PC-9 (cell line): ENCODE results near the gene GZMB. TPM values are rescaled to one million over a fixed set of nuclear protein-coding genes. Genes with fewer than 3 reads are reported as not detected.

ENCODE experiments used
- BruUV-seq: library from RNA; stranded (reverse); fragments of 400-500 nt; replicated peaks from 2 replicates; lab custom pipeline; 2021; lab: Mats Ljungman, UMichigan
- CTCF ChIA-PET: fragments of 300-600 bp; sonication (Branson Sonifier 250); formaldehyde crosslinking; loops from one replicate; lab custom pipeline; 2022; ENCODE audit warnings: antibody characterized with exemption; lab: Charles Lee
- POLR2A ChIA-PET: fragments of 300-600 bp; sonication (Branson Sonifier 250); formaldehyde crosslinking; loops from one replicate; lab custom pipeline; 2022; ENCODE audit warnings: antibody characterized with exemption; ENCODE audit not compliant: unreplicated experiment; lab: Charles Lee
- DNase-seq, 2 experiments: peaks; one replicate each; pipeline versions ENCODE4 v3.0.0 to v3.0.0-alpha.2; 2015 to 2022; ENCODE audit warnings: mixed read lengths in 1 of 2
- H2AFZ ChIP-seq: fragments of 200-600 bp; sonication (generic); 2 replicates; pipeline ENCODE4 v1.8.1; 2017; ENCODE audit warnings: antibody characterized with exemption
- H3F3A ChIP-seq: fragments of 200-600 bp; sonication (generic); 2 replicates; pipeline ENCODE4 v1.8.1; 2017; ENCODE audit warnings: antibody characterized with exemption, mild to moderate bottlenecking, low read depth; ENCODE audit not compliant: insufficient read depth
- H3K27ac ChIP-seq: fragments of 200-600 bp; sonication (generic); 2 replicates; pipeline ENCODE4 v1.6.1; 2016; ENCODE audit warnings: mixed run types
- H3K27me3 ChIP-seq: fragments of 200-600 bp; sonication (generic); 2 replicates; pipeline ENCODE4 v1.6.1; 2016; ENCODE audit warnings: low read depth, mixed run types; ENCODE audit not compliant: insufficient read depth
- H3K36me3 ChIP-seq: fragments of 200-600 bp; sonication (generic); 2 replicates; pipeline ENCODE4 v1.6.1; 2016; ENCODE audit warnings: low read depth, mixed run types
- H3K4me1 ChIP-seq: fragments of 200-600 bp; sonication (generic); replicated peaks from 2 replicates; pipeline ENCODE4 v1.6.1; 2016; ENCODE audit warnings: mixed run types; ENCODE audit not compliant: insufficient read depth
- H3K4me2 ChIP-seq: fragments of 200-600 bp; sonication (generic); 2 replicates; pipeline ENCODE4 v1.6.1; 2017; ENCODE audit warnings: mixed run types
- H3K4me3 ChIP-seq: fragments of 200-600 bp; sonication (generic); 2 replicates; pipeline ENCODE4 v1.6.1; 2016; ENCODE audit warnings: mixed run types
- H3K79me2 ChIP-seq: fragments of 200-600 bp; sonication (generic); 2 replicates; pipeline ENCODE4 v1.6.1; 2017; ENCODE audit warnings: low read depth, mixed run types
- H3K9me2 ChIP-seq: fragments of 200-600 bp; sonication (generic); 2 replicates; pipeline ENCODE4 v1.8.1; 2017; ENCODE audit warnings: mild to moderate bottlenecking; ENCODE audit not compliant: insufficient read depth
- H3K9me3 ChIP-seq: fragments of 200-600 bp; sonication (generic); 2 replicates; pipeline ENCODE4 v1.8.1; 2016; ENCODE audit warnings: low read depth; ENCODE audit not compliant: insufficient read depth
- H4K20me1 ChIP-seq: fragments of 200-600 bp; sonication (generic); 2 replicates; pipeline ENCODE4 v1.8.1; 2017; ENCODE audit not compliant: insufficient read depth
- EZH2 ChIP-seq: fragments of 200-600 bp; sonication (generic); IDR thresholded peaks from 2 replicates; pipeline ENCODE4 v1.8.0; 2017; ENCODE audit warnings: antibody characterized with exemption, low read depth
- intact Hi-C: fragments of 100-400 bp; cut with micrococcal nuclease; formaldehyde crosslinking; loops from one replicate; pipeline ENCODE4 v1.10.0; 2022; ENCODE audit not compliant: unreplicated experiment
- total RNA-seq: library from RNA; stranded (reverse); gene quantifications from 2 replicates; pipeline ENCODE4 v1.2.3, GENCODE V29; 2021
- TF ChIP-seq, protein P1 (sequence below): fragments of 200-600 bp; sonication (generic); conservative IDR thresholded peaks from 2 replicates; pipeline ENCODE4 v1.6.1; 2017; ENCODE audit warnings: mixed run types, antibody characterized with exemption, mild to moderate bottlenecking, moderate library complexity

GZMB gene
- total RNA-seq, 1 experiment from 2014 or later: not detected

- intact Hi-C loops: no loop called here
- no peak for DNase-seq
- ChIA-PET POLR2A (no interaction called here), CTCF (no interaction called here)
- no peaks in the 10 kb centered on the region for H3K36me3 ChIP-seq
- no peaks in the 10 kb centered on the region for H3K27me3 ChIP-seq
- no peaks in the 10 kb centered on the region for H3K79me2 ChIP-seq
- H3F3A ChIP-seq: no peaks in the 10 kb centered on the region
- BruUV-seq: no TSS peak
- no peak overlapping the region for H2AFZ ChIP-seq
- TF ChIP-seq, protein P1, sequence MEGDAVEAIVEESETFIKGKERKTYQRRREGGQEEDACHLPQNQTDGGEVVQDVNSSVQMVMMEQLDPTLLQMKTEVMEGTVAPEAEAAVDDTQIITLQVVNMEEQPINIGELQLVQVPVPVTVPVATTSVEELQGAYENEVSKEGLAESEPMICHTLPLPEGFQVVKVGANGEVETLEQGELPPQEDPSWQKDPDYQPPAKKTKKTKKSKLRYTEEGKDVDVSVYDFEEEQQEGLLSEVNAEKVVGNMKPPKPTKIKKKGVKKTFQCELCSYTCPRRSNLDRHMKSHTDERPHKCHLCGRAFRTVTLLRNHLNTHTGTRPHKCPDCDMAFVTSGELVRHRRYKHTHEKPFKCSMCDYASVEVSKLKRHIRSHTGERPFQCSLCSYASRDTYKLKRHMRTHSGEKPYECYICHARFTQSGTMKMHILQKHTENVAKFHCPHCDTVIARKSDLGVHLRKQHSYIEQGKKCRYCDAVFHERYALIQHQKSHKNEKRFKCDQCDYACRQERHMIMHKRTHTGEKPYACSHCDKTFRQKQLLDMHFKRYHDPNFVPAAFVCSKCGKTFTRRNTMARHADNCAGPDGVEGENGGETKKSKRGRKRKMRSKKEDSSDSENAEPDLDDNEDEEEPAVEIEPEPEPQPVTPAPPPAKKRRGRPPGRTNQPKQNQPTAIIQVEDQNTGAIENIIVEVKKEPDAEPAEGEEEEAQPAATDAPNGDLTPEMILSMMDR: no peak
- TF ChIP-seq EZH2: no peak
- no peaks in the 10 kb centered on the region for H4K20me1 ChIP-seq
- H3K9me2 ChIP-seq: no peaks in the 10 kb centered on the region; the same call in 1 of the 2 replicates
- no peak overlapping the region for H3K27ac ChIP-seq
- H3K9me3 ChIP-seq: no peaks in the 10 kb centered on the region
- no peaks in the 10 kb centered on the region for H3K4me1 ChIP-seq
- H3K4me2 ChIP-seq: no peak overlapping the region
- H3K4me3 ChIP-seq: no peak overlapping the region
Measured at GRCh38 chr14:24613747-24614146, 20.2 kb downstream of the GZMB start.

DNA sequence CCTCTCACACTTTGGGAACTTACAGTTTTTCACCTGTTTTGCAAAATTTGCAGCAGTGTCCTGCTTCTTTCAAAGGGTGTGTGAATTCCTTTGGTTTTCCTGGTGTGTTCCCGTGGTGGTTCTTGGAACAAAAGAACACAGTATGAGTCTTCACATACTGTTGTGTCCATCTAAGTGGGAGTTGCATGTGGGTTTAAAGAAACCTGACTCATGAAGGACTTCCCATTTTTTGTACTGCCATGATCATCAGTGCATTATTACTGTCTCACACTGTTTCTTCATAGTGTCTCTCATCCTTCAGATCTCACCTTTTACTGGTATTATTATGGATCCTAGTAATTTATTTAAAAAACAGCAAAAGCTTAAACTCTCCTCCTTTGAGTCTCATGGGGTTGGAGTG is 20.7 kb downstream of the GZMB start:
- TF ChIP-seq, protein P1: no peak
- no peak for TF ChIP-seq EZH2
- intact Hi-C loops: no loop called here
- Histone ChIP-seq H3K4me1 (no peaks in the 10 kb centered on the region), H3K27ac (no peak overlapping the region), H3K4me3 (no peak overlapping the region), H4K20me1 (no peaks in the 10 kb centered on the region), H3F3A (no peaks in the 10 kb centered on the region), H3K79me2 (no peaks in the 10 kb centered on the region), H3K9me3 (no peaks in the 10 kb centered on the region), H2AFZ (no peak overlapping the region), H3K27me3 (no peaks in the 10 kb centered on the region), H3K36me3 (no peaks in the 10 kb centered on the region), H3K4me2 (no peak overlapping the region), H3K9me2 (no peaks in the 10 kb centered on the region; the same call in 1 of the 2 replicates)
- DNase-seq: no peak
- CTCF ChIA-PET: no interaction called here
- no TSS peak for BruUV-seq
- POLR2A ChIA-PET: no interaction called here

DNA sequence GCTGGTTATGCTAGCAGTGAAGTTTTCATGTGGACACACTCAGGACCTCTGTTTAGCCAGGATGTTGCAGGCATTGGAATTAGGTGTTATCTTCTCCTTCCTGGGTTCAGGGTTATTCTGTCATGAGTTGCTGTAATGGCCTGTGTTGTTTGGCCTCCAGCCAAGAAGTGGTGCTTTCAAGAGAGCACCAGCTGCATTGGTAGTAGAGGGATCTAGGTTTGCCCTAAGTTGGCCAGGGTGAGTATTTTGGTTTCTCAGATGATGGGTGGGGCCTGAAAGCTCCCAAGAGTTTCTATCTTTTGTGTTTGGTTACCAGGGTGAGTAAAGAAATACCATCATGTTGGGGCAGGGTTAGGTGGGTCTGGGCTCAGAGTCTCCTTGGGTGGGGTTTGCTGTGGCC is 21.8 kb downstream of the GZMB start:
- H3K4me2 ChIP-seq: no peak overlapping the region
- no peaks in the 10 kb centered on the region for H3F3A ChIP-seq
- no peak overlapping the region for H3K4me3 ChIP-seq
- CTCF ChIA-PET: no interaction called here
- H3K9me3 ChIP-seq: no peaks in the 10 kb centered on the region
- DNase-seq: no peak
- H3K27me3 ChIP-seq: no peaks in the 10 kb centered on the region
- H3K9me2 ChIP-seq: no peaks in the 10 kb centered on the region; the same call in 1 of the 2 replicates
- no TSS peak for BruUV-seq
- H4K20me1 ChIP-seq: no peaks in the 10 kb centered on the region
- H3K4me1 ChIP-seq: no peaks in the 10 kb centered on the region
- no peak overlapping the region for H2AFZ ChIP-seq
- no peaks in the 10 kb centered on the region for H3K36me3 ChIP-seq
- H3K79me2 ChIP-seq: no peaks in the 10 kb centered on the region
- TF ChIP-seq, protein P1: no peak
- TF ChIP-seq EZH2: no peak
- no peak overlapping the region for H3K27ac ChIP-seq
- intact Hi-C loops: no loop called here
- POLR2A ChIA-PET: no interaction called here
